ENCODE results near the gene ZNHIT6.

- TF ChIP-seq EZH2 (IDR thresholded peaks at IDR 0.05; ENCODE audit: insufficient read depth, low read length) (no peak), CTCF (IDR thresholded peaks at IDR 0.05; ENCODE audit: insufficient read depth, low read depth, low read length) (no peak)
These were observed 27.1 kb downstream of the ZNHIT6 start for GRCh38 chr1:85681087-85681486.

Data from astrocyte (in vitro differentiated cells and primary cell).